CD4-positive, alpha-beta T cell treated with Interleukin-4 for 1 hour (primary cell): ENCODE measurements around the gene FEZ2.
A peak's percentile ranks its signal among the peaks of the same experiment; 100 is the strongest.
"Not testable (repeated sequence)": the region's sequence is repeated elsewhere in the genome, so short reads cannot be mapped to it uniquely, and the experiment has no call there.

Source experiments
- DNase-seq, 2 donors: peaks; one replicate each; pipeline ENCODE4 v3.0.0-alpha.2; 2020 to 2022

FEZ2 gene, protein sequence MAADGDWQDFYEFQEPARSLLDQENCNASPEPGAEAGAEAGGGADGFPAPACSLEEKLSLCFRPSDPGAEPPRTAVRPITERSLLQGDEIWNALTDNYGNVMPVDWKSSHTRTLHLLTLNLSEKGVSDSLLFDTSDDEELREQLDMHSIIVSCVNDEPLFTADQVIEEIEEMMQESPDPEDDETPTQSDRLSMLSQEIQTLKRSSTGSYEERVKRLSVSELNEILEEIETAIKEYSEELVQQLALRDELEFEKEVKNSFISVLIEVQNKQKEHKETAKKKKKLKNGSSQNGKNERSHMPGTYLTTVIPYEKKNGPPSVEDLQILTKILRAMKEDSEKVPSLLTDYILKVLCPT

GRCh38 chr2:36597532-36598377 is at the start of gene FEZ2:
TSS of gene FEZ2 (minus strand) at chr2:36598168. CDS start at chr2:36598142, 26 bp downstream.
- DNase-seq = peak; percentile 58 to 64

GRCh38 chr2:36634981-36635597 is 37.1 kb upstream of the FEZ2 start:
- DNase-seq = no peak

DNA sequence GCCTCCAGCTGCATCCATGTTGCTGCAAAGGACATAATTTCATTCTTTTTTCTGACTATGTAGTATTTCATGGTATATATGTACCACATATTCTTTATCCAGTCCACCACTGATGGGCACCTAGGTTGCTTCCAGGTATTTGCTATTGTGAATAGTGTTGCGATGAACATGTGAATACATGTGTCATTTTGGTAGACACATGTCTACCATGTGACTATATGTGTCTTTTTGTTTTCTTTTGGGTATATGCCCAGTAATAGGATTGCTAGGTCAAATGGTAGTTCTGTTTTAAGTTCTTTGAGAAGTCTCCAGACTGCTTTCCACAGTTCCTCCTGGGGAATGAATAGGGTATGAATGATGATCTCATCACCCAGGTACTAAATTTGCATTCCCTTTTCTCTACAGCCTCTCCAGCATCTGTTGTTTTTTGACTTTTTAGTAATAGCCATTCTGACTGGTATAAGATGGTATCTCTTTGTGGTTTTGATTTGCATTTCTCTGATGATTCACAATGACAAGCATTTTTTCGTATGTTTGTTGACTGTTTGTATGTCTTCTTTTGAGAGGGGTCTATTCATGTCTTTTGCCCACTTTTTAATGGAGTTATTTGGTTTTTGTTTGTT is 35.6 kb upstream of the FEZ2 start:
- DNase-seq = no peak

DNA sequence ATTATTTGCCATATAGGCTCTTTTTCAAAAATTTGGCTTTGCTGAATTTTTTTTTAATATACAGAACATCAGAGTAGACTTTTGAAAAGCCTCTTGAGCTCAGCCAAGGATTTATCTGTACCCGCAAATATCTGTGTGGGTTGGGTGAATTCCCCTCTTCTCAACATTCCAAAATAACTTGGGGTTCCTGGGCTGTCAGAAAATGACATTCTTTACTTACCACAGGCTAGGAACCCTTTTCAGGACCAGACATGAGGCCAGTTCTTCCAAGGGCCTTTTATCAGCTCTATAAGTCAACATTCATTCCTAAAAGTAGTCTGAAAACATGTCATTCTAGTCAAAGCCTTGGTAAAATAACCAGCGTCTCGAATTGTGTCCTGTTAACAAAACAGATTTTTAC is 28.8 kb upstream of the FEZ2 start:
- DNase-seq = no peak

DNA sequence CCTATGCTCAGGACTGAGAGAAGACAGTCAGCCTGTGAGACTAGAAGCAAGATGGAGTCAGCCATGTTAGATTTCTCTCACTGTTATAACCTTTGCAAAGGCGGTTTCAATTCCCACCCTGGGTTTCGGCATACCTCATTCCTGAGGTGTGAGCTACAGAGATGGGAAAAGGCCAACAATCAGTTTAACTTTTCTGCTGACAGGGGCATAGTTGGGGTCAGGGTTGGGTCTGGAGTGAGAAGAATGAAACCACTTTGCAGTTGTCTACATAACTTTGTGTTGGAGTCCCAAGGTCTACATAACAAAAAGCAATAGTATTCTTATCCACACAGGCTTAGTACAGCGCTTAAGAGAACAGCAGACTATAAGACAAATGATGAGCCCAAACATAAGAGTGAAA is 28.1 kb upstream of the FEZ2 start:
- no peak for DNase-seq

GRCh38 chr2:36625304-36625703 is 27.3 kb upstream of the FEZ2 start:
- no peak for DNase-seq

- DNase-seq = no peak
Observed at GRCh38 chr2:36620321-36620720, 22.4 kb upstream of the FEZ2 start.

DNA sequence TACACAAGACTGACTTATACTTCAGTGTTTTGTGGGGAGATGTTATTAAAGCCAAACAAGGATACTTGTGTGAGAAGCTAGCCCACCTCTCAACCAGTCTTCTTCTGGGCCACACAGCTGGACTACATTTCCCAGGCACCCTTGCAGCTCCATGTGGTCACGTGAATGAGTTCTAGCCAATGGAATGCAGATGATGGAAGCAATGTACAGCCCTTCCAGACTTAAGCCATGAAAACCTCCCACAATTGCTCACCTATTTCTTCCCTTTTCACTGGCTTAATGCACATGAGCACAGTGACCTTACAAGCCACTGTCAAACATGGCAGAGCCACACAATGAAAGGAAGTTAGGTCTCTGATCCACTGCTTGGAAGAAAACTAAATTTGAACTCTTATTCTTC is 20.4 kb upstream of the FEZ2 start:
- peak; percentile 31 to 33 for DNase-seq

DNA sequence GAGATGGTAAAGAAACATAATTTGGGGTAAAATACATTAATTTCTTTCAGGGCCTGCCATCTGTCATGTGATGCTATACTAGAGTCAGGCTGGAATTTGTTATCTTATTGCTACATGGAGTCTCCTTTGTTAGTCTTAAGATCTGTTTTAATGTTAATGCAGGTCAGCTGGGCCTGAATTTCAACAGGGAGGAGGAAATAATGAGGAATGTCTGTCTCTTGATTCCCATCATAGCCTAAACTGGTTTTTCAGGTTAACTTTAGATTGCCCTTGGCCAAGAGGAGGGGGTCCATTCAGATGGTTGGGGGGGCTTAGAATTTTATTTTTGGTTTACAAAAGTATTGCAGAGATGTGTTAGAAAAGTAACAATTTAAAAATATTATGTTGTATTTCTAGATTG is 19.0 kb upstream of the FEZ2 start:
- DNase-seq = no peak

DNA sequence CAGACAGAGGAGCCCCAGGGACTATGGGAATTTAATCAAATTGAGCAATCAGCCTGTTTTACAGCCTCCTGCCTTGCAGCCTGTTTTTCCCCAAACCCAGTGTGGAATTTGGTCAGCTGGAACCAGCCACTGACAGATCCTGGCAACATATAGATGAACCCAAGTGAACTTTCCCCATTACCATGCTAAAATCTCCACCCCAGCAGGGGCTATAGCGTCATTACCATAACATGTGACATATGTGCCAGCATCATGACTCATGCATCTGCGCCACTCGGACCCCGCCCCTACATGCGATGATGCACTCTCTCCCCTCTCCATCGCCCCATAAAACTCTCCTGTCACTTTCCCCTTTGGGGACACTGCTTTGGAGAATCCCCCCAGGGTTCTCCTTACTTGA is 17.3 kb upstream of the FEZ2 start:
- DNase-seq = no peak

- no peak for DNase-seq
Observed at GRCh38 chr2:36613801-36614200, 15.8 kb upstream of the FEZ2 start.

DNA sequence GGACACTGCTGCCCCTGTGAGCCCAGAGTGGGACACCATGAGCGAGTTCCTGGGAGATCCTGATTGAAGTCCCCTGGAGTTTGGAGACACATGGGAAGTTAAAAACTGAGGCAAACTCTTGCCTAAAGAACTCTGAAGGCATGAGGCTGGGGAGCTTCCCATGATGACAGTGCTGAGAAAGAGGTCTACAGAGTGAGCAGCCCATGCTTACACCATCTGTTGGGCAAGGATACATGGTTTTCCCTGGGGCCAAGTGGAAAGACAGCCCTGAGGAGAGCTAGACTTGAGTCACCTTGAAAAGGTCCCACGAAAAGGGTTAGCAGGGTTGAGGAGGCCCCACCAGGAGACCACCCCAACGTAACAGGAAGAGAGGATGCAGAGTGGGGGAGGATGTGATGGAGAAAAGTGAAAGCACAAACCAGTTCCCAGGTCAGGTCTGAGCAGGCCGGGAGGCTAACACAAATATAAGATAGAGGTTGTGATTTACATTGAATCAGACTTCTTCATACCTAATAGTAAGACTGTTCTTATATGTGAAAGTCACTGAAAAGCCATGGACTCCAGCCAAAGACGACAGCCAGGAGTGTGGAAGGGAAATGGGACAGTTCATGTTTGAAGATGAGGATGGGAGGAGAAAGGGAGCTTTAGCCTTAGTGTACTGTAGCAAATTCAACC is 13.5 kb upstream of the FEZ2 start:
- no peak for DNase-seq

DNA sequence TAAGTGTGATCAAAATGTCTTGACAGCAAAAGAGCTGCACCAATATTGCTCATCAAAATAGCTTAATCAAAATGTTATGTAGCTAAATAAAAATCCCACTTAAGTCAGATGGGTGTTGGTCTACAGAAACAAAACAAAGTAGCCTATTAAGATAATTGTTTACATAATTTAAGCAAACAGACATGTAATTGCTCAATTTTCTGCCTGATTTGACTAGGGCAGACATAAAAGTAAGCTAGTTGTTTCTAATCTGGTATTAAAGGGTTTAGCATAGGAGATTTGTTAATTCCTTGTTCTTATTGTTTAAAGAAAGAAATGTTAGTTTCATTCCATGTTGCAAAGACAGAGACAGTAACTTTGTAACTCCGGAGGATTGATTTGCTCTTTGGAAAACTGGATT is 11.5 kb upstream of the FEZ2 start:
- DNase-seq = no peak

GRCh38 chr2:36607947-36608346 is 10.0 kb upstream of the FEZ2 start:
- no peak for DNase-seq

- no peak for DNase-seq
Observed at GRCh38 chr2:36606925-36607324, 9.0 kb upstream of the FEZ2 start.

- DNase-seq = no peak
Observed at GRCh38 chr2:36605273-36605672, 7.3 kb upstream of the FEZ2 start.

- not testable (repeated sequence) for DNase-seq
Observed at GRCh38 chr2:36603629-36604028, 5.7 kb upstream of the FEZ2 start.

DNA sequence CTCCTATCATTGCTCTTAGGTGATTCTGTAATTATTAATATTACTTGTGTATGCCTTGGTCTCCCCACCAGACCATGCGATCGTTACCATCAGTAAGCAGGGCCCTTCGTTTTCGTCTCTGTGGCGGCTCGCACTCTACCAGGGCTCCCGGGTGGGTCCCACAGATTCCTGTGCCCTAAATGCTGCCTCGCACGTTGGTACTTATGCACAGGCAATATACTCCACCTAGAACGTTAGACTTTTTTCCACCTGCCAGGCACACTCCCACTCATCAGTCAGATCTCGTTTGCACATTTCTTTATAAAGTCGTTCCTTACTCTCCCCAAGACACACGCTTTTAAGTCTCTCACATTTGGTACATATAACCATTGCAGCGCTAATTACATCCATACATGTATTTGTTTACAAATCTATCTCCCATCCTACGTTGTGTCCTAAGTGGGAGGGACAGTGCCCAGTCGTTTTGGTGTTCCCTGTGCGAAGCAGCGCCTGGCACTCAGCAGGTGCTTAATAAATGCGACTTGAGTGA is 901 bp downstream of the FEZ2 start:
- no peak for DNase-seq

- DNase-seq = no peak
Observed at GRCh38 chr2:36596397-36596796, 1.6 kb downstream of the FEZ2 start.

DNA sequence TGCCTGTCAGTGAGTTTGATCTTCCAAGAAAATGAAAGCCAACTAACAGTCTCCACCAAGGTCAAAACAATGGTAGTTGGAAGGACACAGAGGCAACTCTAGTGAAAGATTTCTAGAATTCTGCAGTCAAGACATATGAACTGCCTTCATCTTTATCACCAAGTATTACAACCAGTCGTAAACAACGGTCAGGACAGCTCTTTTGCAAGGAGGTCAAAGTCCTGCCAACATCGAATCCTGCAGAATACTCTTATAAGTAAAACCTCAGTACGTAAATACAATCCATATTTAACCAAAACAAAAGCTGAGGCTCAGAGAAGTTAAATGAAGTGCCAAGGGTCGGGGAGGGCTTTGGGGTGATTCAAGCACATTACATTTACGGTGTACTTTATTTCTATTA is 3.1 kb downstream of the FEZ2 start:
- no peak for DNase-seq

- DNase-seq = no peak
Observed at GRCh38 chr2:36589230-36589630, 8.7 kb downstream of the FEZ2 start.

GRCh38 chr2:36587556-36587955 is 10.4 kb downstream of the FEZ2 start:
- DNase-seq = no peak

DNA sequence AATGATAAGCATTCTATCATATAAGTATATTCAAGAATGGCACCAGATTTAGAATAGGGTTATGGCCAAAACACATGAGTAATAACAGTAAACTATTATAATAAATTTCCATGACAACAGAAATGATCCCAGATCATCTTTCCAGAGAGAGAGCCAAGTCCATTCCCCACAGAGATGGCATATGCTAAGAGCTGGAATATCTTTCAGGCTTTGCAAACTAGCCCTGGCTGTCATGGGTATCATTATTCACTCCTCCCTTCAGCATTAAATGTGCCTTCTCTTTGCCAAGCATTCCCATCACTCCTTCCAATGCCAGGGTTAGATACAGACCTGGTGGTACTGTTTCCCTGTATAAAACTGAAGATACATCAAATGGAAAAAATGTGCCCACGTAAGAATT is 10.9 kb downstream of the FEZ2 start:
- DNase-seq = no peak
